SK-N-SH treated with all-trans-retinoic acid at 6 μM for 48 hours (cell line): ENCODE results near the gene OR13A1.

Experiments
- ATAC-seq: fragments of 200-7000 bp; cut with Tn5 transposase; 3 replicates; pipeline ENCODE4 v1.9.1; 2020; ENCODE audit warnings: mild to moderate bottlenecking, moderate library complexity
- ARNTL ChIP-seq: fragments of 450-650 bp; formaldehyde crosslinking; IDR thresholded peaks from 2 replicates; pipeline ENCODE4 v1.5.0; 2020; ENCODE audit warnings: low read depth, mild to moderate bottlenecking, moderate library complexity, borderline replicate concordance
- BACH2 ChIP-seq: fragments of 250-450 bp; sonication (Bioruptor Pico); IDR thresholded peaks from 2 replicates; pipeline ENCODE4 v1.9.0; 2021; ENCODE audit warnings: mild to moderate bottlenecking, borderline replicate concordance
- CSDC2 ChIP-seq: fragments of 250-450 bp; sonication (Bioruptor Pico); IDR thresholded peaks from 2 replicates; pipeline ENCODE4 v1.5.0; 2020; ENCODE audit warnings: mild to moderate bottlenecking, moderate library complexity
- ESRRG ChIP-seq: fragments of 250-450 bp; sonication (Bioruptor Pico); IDR thresholded peaks from 2 replicates; pipeline ENCODE4 v1.6.1; 2021; ENCODE audit warnings: mild to moderate bottlenecking
- ISL1 ChIP-seq: fragments of 250-450 bp; sonication (Bioruptor Pico); IDR thresholded peaks from 2 replicates; pipeline ENCODE4 v2.1.2; 2022; ENCODE audit warnings: mild to moderate bottlenecking, moderate library complexity
- PPARA ChIP-seq: fragments of 250-450 bp; sonication (Bioruptor Pico); IDR thresholded peaks from 2 replicates; pipeline ENCODE4 v1.5.0; 2020; ENCODE audit warnings: mild to moderate bottlenecking, borderline replicate concordance
- SNAI2 ChIP-seq: fragments of 250-450 bp; sonication (Bioruptor Pico); IDR thresholded peaks from 2 replicates; pipeline ENCODE4 v1.5.0; 2020; ENCODE audit warnings: mild to moderate bottlenecking, moderate library complexity
- TCF4 ChIP-seq: fragments of 250-450 bp; sonication (Bioruptor Pico); IDR thresholded peaks from 2 replicates; pipeline ENCODE4 v1.8.0; 2021; ENCODE audit warnings: mild to moderate bottlenecking, moderate library complexity, borderline replicate concordance
- TOX ChIP-seq: fragments of 250-450 bp; sonication (Bioruptor Pico); IDR thresholded peaks from 2 replicates; pipeline ENCODE4 v1.8.0; 2021; ENCODE audit warnings: mild to moderate bottlenecking, moderate library complexity, borderline replicate concordance
- ZC3H10 ChIP-seq: fragments of 250-450 bp; sonication (Bioruptor Pico); IDR thresholded peaks from 2 replicates; pipeline ENCODE4 v1.5.1; 2021; ENCODE audit warnings: mild to moderate bottlenecking, moderate library complexity
- ZFP3 ChIP-seq: fragments of 250-450 bp; sonication (Bioruptor Pico); IDR thresholded peaks from 2 replicates; pipeline ENCODE4 v1.5.0; 2020; ENCODE audit warnings: mild to moderate bottlenecking, moderate library complexity
- ZFP30 ChIP-seq: fragments of 450-650 bp; formaldehyde crosslinking; IDR thresholded peaks from 2 replicates; pipeline ENCODE4 v1.5.0; 2022; ENCODE audit warnings: mild to moderate bottlenecking, moderate library complexity
- ZNF8 ChIP-seq: fragments of 450-650 bp; formaldehyde crosslinking; IDR thresholded peaks from 2 replicates; pipeline ENCODE4 v1.5.0; 2020; ENCODE audit warnings: mild to moderate bottlenecking, moderate library complexity
- TF ChIP-seq, protein P1 (sequence below): fragments of 250-450 bp; sonication (Bioruptor Pico); IDR thresholded peaks from 2 replicates; pipeline ENCODE4 v1.5.1; 2020; ENCODE audit warnings: low read depth, mild to moderate bottlenecking, moderate library complexity
- TF ChIP-seq, protein P2 (sequence below): fragments of 250-450 bp; sonication (Bioruptor Pico); IDR thresholded peaks from 2 replicates; pipeline ENCODE4 v1.5.0; 2020; ENCODE audit warnings: mild to moderate bottlenecking, moderate library complexity
- TF ChIP-seq, protein P3 (sequence below): fragments of 250-450 bp; sonication (Bioruptor Pico); IDR thresholded peaks from 2 replicates; pipeline ENCODE4 v1.5.1; 2021; ENCODE audit warnings: mild to moderate bottlenecking, moderate library complexity
- TF ChIP-seq, protein P4 (sequence below): fragments of 250-450 bp; sonication (Bioruptor Pico); IDR thresholded peaks from 2 replicates; pipeline ENCODE4 v1.8.0; 2021; ENCODE audit warnings: low read depth, mild to moderate bottlenecking, moderate library complexity, borderline replicate concordance
- TF ChIP-seq, protein P5 (sequence below): fragments of 250-450 bp; sonication (Bioruptor Pico); IDR thresholded peaks from 2 replicates; pipeline ENCODE4 v1.8.0; 2020; ENCODE audit warnings: mild to moderate bottlenecking, moderate library complexity, borderline replicate concordance

OR13A1 gene

DNA sequence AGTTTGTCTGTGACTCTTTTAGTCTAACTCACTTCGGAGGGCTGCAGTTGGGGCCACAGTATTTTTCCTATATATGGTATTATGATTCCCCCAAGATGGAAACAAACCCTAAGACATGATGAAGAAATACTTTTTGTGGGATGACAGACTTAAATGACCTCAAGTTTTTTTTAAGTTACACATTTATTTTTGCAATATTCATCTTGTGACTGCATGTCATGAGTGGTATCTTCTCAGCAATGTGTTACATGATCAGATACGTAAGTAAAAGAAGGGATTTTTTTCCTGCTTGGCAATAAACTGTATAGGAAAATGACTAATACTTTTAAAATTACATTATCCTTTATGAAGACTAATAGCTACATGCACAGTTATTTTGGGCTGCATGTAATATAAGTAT lies 57.8 kb downstream of the OR13A1 start (continued):
- TF ChIP-seq, protein P1, sequence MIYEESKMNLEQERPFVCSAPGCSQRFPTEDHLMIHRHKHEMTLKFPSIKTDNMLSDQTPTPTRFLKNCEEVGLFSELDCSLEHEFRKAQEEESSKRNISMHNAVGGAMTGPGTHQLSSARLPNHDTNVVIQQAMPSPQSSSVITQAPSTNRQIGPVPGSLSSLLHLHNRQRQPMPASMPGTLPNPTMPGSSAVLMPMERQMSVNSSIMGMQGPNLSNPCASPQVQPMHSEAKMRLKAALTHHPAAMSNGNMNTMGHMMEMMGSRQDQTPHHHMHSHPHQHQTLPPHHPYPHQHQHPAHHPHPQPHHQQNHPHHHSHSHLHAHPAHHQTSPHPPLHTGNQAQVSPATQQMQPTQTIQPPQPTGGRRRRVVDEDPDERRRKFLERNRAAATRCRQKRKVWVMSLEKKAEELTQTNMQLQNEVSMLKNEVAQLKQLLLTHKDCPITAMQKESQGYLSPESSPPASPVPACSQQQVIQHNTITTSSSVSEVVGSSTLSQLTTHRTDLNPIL (CRISPR knock-in tag) = no peak
- no peak for TF ChIP-seq ISL1 (CRISPR knock-in tag)
- TF ChIP-seq, protein P2, sequence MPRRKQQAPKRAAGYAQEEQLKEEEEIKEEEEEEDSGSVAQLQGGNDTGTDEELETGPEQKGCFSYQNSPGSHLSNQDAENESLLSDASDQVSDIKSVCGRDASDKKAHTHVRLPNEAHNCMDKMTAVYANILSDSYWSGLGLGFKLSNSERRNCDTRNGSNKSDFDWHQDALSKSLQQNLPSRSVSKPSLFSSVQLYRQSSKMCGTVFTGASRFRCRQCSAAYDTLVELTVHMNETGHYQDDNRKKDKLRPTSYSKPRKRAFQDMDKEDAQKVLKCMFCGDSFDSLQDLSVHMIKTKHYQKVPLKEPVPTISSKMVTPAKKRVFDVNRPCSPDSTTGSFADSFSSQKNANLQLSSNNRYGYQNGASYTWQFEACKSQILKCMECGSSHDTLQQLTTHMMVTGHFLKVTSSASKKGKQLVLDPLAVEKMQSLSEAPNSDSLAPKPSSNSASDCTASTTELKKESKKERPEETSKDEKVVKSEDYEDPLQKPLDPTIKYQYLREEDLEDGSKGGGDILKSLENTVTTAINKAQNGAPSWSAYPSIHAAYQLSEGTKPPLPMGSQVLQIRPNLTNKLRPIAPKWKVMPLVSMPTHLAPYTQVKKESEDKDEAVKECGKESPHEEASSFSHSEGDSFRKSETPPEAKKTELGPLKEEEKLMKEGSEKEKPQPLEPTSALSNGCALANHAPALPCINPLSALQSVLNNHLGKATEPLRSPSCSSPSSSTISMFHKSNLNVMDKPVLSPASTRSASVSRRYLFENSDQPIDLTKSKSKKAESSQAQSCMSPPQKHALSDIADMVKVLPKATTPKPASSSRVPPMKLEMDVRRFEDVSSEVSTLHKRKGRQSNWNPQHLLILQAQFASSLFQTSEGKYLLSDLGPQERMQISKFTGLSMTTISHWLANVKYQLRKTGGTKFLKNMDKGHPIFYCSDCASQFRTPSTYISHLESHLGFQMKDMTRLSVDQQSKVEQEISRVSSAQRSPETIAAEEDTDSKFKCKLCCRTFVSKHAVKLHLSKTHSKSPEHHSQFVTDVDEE (CRISPR knock-in tag) = no peak

DNA sequence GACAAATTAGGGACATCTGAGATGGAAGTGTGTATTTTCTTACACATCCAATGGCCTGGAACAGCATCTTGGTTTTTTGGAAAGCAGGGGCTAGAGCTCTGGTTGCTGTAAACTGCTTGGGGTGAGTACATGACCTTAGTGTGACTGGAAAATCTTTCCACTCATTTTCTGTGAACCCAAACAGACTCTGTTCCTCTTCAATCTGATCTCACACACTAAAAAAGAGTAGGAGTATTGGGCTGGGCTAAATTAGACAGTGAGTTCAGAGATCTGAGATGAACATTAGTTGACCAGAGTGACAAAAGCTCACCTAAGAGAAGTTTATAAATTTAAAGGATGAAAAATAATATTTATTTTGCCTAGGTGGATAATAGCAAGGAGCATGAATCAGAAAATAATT lies 59.2 kb downstream of the OR13A1 start:
- ATAC-seq = no peak
- TF ChIP-seq TOX (CRISPR knock-in tag) (no peak), PPARA (CRISPR knock-in tag) (no peak), ZFP3 (CRISPR knock-in tag) (no peak)
- TF ChIP-seq, protein P3, sequence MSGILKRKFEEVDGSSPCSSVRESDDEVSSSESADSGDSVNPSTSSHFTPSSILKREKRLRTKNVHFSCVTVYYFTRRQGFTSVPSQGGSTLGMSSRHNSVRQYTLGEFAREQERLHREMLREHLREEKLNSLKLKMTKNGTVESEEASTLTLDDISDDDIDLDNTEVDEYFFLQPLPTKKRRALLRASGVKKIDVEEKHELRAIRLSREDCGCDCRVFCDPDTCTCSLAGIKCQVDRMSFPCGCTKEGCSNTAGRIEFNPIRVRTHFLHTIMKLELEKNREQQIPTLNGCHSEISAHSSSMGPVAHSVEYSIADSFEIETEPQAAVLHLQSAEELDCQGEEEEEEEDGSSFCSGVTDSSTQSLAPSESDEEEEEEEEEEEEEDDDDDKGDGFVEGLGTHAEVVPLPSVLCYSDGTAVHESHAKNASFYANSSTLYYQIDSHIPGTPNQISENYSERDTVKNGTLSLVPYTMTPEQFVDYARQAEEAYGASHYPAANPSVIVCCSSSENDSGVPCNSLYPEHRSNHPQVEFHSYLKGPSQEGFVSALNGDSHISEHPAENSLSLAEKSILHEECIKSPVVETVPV (CRISPR knock-in tag) = no peak

DNA sequence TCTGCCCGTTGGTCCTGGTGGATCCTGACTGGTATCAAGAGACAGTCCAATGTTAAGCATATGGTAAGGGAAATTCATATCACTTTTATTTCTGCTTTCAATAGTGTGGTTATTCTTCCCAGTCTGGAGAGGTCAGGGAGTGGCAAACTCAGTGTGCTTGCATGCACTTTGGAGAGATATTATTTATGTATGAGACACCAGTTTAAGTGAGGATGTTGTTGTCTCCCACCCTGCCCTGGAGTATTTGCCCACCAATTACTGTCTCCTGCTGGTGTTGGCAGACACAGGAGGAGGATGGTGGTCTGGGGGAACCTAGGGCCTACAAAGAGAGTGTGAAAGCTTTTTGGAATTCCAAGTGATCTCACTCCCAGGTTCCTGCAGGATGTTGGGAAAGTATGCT lies 59.7 kb downstream of the OR13A1 start:
- TF ChIP-seq, protein P3 (CRISPR knock-in tag) = no peak
- TF ChIP-seq PPARA (CRISPR knock-in tag) = no peak
- TF ChIP-seq SNAI2 (CRISPR knock-in tag) = no peak
- TF ChIP-seq BACH2 (CRISPR knock-in tag) = no peak
- TF ChIP-seq ZNF8 (CRISPR knock-in tag) = no peak
- TF ChIP-seq ISL1 (CRISPR knock-in tag) = no peak
- TF ChIP-seq CSDC2 = no peak
- no peak for ATAC-seq

DNA sequence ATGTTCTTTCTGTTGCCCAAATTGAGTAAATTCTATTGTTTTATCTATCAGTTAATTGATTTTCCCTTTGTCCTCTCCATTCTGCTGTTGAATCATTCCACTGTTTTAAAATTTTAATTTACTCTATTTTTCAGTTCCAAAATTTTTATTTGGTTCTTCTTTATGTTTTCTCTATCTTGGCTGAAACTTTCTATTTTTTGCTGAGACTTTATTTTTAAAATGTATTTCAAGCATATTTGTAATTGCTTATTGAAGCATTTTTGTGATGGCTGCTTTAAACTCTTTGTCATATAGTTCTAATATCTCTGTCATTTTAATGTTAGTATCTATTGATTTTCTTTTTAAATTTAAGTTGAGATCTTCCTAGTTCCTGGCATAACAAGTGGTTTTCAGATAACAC lies 60.5 kb downstream of the OR13A1 start:
- TF ChIP-seq, protein P1 (CRISPR knock-in tag) = no peak
- TF ChIP-seq, protein P4, sequence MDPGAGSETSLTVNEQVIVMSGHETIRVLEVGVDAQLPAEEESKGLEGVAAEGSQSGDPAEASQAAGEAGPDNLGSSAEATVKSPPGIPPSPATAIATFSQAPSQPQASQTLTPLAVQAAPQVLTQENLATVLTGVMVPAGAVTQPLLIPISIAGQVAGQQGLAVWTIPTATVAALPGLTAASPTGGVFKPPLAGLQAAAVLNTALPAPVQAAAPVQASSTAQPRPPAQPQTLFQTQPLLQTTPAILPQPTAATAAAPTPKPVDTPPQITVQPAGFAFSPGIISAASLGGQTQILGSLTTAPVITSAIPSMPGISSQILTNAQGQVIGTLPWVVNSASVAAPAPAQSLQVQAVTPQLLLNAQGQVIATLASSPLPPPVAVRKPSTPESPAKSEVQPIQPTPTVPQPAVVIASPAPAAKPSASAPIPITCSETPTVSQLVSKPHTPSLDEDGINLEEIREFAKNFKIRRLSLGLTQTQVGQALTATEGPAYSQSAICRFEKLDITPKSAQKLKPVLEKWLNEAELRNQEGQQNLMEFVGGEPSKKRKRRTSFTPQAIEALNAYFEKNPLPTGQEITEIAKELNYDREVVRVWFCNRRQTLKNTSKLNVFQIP (CRISPR knock-in tag) = no peak
- TF ChIP-seq, protein P5, sequence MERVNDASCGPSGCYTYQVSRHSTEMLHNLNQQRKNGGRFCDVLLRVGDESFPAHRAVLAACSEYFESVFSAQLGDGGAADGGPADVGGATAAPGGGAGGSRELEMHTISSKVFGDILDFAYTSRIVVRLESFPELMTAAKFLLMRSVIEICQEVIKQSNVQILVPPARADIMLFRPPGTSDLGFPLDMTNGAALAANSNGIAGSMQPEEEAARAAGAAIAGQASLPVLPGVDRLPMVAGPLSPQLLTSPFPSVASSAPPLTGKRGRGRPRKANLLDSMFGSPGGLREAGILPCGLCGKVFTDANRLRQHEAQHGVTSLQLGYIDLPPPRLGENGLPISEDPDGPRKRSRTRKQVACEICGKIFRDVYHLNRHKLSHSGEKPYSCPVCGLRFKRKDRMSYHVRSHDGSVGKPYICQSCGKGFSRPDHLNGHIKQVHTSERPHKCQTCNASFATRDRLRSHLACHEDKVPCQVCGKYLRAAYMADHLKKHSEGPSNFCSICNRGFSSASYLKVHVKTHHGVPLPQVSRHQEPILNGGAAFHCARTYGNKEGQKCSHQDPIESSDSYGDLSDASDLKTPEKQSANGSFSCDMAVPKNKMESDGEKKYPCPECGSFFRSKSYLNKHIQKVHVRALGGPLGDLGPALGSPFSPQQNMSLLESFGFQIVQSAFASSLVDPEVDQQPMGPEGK (CRISPR knock-in tag) = no peak
- TF ChIP-seq ARNTL (CRISPR knock-in tag) (no peak), ZFP30 (CRISPR knock-in tag) (no peak), ZC3H10 (CRISPR knock-in tag) (no peak), SNAI2 (CRISPR knock-in tag) (no peak), PPARA (CRISPR knock-in tag) (no peak), CSDC2 (no peak), ESRRG (CRISPR knock-in tag) (no peak), TCF4 (CRISPR knock-in tag) (no peak)
- TF ChIP-seq, protein P2 (CRISPR knock-in tag) = no peak
- ATAC-seq = no peak
